Measurements from ENCODE around the gene MRLN.
"Not testable (repeated sequence)": the region's sequence is repeated elsewhere in the genome, so short reads cannot be mapped to it uniquely, and the experiment has no call there.

The MRLN gene

DNA sequence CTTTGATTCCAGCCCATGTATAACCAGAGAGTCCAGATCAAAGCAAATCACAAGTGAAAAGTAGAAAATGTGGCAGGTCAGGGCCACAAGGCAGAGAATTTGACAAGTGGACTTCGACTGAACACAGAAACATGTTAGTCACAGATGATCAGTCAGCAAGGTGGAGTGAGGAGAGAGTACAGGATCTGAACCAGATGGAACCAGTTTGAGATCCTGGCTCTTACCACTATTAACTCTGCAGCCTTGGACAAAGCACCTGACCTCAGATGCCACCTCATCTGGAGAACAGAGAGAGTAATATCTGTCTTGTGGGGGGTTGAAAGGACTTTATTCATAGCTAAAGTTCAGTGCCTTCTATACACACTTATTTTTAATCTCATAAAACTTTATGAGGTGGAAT is 4.4 kb downstream of the MRLN start:
- H3K4me3 ChIP-seq (ENCODE audit: low read depth in 1 of 2, low read length in 2 of 2), result no peak overlapping the region
- no peak overlapping the region for H3K9ac ChIP-seq (ENCODE audit: low read depth in 1 of 2, low read length in 2 of 2)
- no peaks in the 10 kb centered on the region for H3K27me3 ChIP-seq (ENCODE audit: control insufficient read depth in 1 of 2, insufficient read depth in 2 of 2, low read length in 2 of 2)
- H3K36me3 ChIP-seq (ENCODE audit: control insufficient read depth in 1 of 2, insufficient read depth in 2 of 2, low read length in 2 of 2), result no peaks in the 10 kb centered on the region
- no peaks in the 10 kb centered on the region for H3K4me1 ChIP-seq (ENCODE audit: control insufficient read depth in 1 of 2, insufficient read depth in 2 of 2, low read length in 2 of 2)
- no peak overlapping the region for H3K27ac ChIP-seq (ENCODE audit: low read depth, low read length)
- H3K9me3 ChIP-seq (ENCODE audit: control insufficient read depth in 1 of 2, low read length in 2 of 2), result no peaks in the 10 kb centered on the region

DNA sequence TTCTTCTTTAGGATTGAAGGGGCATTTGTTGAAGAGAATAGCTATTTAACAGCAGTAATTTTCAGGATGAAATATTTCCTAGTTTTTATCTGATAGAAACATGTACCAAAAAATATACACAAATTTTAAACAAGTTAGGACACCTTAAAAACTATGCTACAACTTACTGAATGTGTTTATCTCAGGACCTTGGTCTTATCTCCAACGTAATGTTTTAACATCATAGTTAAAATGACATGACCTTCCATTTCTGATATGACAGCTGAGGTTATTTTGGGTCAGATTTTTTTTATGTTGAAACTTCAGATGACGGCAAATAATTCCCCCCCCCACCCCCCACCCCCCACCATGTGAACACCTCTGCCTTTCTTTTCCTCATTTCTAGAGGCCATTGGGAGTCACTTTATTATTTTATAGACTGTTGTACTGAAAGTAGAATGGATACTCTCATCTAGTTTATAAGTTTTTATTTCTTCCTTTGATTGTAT is 8.0 kb downstream of the MRLN start:
- H3K27me3 ChIP-seq (ENCODE audit: control insufficient read depth in 1 of 2, insufficient read depth in 2 of 2, low read length in 2 of 2), result no peaks in the 10 kb centered on the region
- H3K27ac ChIP-seq (ENCODE audit: low read depth, low read length), result no peak overlapping the region
- H3K4me1 ChIP-seq (ENCODE audit: control insufficient read depth in 1 of 2, insufficient read depth in 2 of 2, low read length in 2 of 2), result no peaks in the 10 kb centered on the region
- no peaks in the 10 kb centered on the region for H3K36me3 ChIP-seq (ENCODE audit: control insufficient read depth in 1 of 2, insufficient read depth in 2 of 2, low read length in 2 of 2)
- no peak overlapping the region for H3K4me3 ChIP-seq (ENCODE audit: low read depth in 1 of 2, low read length in 2 of 2)
- no peak overlapping the region for H3K9ac ChIP-seq (ENCODE audit: low read depth in 1 of 2, low read length in 2 of 2)
- no peaks in the 10 kb centered on the region for H3K9me3 ChIP-seq (ENCODE audit: control insufficient read depth in 1 of 2, low read length in 2 of 2)

DNA sequence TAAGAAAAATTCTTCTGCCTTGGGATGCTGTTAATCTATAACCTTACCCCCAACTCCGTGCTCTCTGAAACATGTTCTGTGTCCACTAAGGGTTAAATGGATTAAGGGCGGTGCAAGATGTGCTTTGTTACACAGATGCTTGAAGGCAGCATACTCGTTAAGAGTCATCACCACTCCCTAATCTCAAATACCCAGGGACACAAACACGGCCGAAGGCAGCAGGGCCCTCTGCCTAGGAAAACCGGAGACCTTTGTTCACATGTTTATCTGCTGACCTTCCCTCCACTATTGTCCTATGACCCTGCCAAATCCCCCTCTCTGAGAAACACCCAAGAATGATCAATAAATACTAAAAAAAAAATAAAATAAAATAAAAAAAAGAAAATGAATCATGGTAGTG is 8.5 kb downstream of the MRLN start:
- not testable (repeated sequence) for H3K9me3 ChIP-seq (ENCODE audit: control insufficient read depth in 1 of 2, low read length in 2 of 2); H3K27ac ChIP-seq (ENCODE audit: low read depth, low read length)

DNA sequence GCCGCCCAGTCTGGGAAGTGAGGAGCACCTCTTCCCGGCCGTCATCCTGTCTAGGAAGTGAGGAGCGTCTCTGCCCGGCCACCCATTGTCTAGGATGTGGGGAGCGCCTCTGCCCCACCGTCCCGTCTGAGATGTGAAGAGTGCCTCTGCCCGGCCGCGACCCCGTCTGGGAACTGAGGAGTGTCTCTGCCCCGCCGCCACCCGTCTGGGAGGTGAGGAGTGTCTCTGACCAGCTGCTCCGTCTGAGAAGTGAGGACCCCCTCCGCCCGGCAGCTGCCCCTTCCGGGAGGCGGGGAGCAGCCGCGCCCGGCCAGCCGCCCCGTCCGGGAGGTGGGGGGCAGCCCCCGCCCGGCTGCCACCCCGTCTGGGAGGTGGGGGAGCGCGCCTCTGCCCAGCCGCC is 9.1 kb downstream of the MRLN start:
- H3K9ac ChIP-seq (ENCODE audit: low read depth in 1 of 2, low read length in 2 of 2); H3K27me3 ChIP-seq (ENCODE audit: control insufficient read depth in 1 of 2, insufficient read depth in 2 of 2, low read length in 2 of 2); H3K36me3 ChIP-seq (ENCODE audit: control insufficient read depth in 1 of 2, insufficient read depth in 2 of 2, low read length in 2 of 2); H3K4me1 ChIP-seq (ENCODE audit: control insufficient read depth in 1 of 2, insufficient read depth in 2 of 2, low read length in 2 of 2); H3K27ac ChIP-seq (ENCODE audit: low read depth, low read length); H3K4me3 ChIP-seq (ENCODE audit: low read depth in 1 of 2, low read length in 2 of 2); H3K9me3 ChIP-seq (ENCODE audit: control insufficient read depth in 1 of 2, low read length in 2 of 2): not testable (repeated sequence)

More for the DNA sequence above, 8.5 kb downstream of the MRLN start:
- H3K9ac ChIP-seq (ENCODE audit: low read depth in 1 of 2, low read length in 2 of 2); H3K27me3 ChIP-seq (ENCODE audit: control insufficient read depth in 1 of 2, insufficient read depth in 2 of 2, low read length in 2 of 2); H3K36me3 ChIP-seq (ENCODE audit: control insufficient read depth in 1 of 2, insufficient read depth in 2 of 2, low read length in 2 of 2); H3K4me1 ChIP-seq (ENCODE audit: control insufficient read depth in 1 of 2, insufficient read depth in 2 of 2, low read length in 2 of 2); H3K4me3 ChIP-seq (ENCODE audit: low read depth in 1 of 2, low read length in 2 of 2): not testable (repeated sequence)

DNA sequence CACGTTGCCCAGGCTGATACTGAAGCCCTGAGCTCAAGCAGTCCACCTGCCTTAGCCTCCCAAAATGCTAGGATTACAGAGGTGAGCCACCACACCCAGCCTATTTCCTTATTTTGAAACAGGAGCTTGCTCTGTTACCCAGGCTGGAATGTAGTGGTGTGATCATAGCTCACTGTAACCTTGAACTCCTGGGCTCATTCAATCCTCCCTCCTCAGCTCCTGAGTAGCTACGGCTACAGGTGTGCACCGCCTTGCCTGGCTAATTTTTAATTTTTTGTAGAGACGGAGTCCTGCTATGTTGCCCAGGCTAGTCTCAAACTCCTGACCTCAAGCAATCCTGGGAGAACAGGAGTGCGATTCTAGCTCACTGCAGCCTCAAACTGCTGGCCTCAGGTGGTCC is 11.7 kb downstream of the MRLN start:
- Histone ChIP-seq H3K36me3 (ENCODE audit: control insufficient read depth in 1 of 2, insufficient read depth in 2 of 2, low read length in 2 of 2) (no peaks in the 10 kb centered on the region), H3K27me3 (ENCODE audit: control insufficient read depth in 1 of 2, insufficient read depth in 2 of 2, low read length in 2 of 2) (no peaks in the 10 kb centered on the region), H3K4me1 (ENCODE audit: control insufficient read depth in 1 of 2, insufficient read depth in 2 of 2, low read length in 2 of 2) (no peaks in the 10 kb centered on the region), H3K4me3 (ENCODE audit: low read depth in 1 of 2, low read length in 2 of 2) (no peak overlapping the region), H3K27ac (ENCODE audit: low read depth, low read length) (no peak overlapping the region), H3K9ac (ENCODE audit: low read depth in 1 of 2, low read length in 2 of 2) (no peak overlapping the region), H3K9me3 (ENCODE audit: control insufficient read depth in 1 of 2, low read length in 2 of 2) (no peaks in the 10 kb centered on the region)

DNA sequence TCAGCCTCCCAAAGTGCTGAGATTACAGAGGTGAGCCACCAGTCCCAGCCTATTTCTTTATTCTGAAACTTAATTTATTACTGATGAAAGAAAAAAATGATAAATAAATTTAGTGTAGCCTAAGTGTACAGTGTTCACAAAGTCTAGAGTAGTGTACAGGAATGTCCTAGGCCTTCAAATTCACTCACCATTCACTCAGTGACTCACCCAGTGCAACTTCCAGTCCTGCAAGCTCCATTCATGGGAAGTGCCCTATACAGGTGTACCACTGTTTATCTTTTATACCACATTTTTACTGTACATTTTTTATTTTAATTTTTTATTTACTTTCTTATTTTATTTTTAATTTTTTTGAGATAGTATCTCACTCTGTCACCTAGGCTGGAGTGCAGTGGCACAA is 12.2 kb downstream of the MRLN start:
- H3K4me3 ChIP-seq (ENCODE audit: low read depth in 1 of 2, low read length in 2 of 2), result no peak overlapping the region
- no peaks in the 10 kb centered on the region for H3K4me1 ChIP-seq (ENCODE audit: control insufficient read depth in 1 of 2, insufficient read depth in 2 of 2, low read length in 2 of 2)
- H3K9ac ChIP-seq (ENCODE audit: low read depth in 1 of 2, low read length in 2 of 2), result no peak overlapping the region
- H3K27ac ChIP-seq (ENCODE audit: low read depth, low read length), result no peak overlapping the region
- no peaks in the 10 kb centered on the region for H3K9me3 ChIP-seq (ENCODE audit: control insufficient read depth in 1 of 2, low read length in 2 of 2)
- no peaks in the 10 kb centered on the region for H3K36me3 ChIP-seq (ENCODE audit: control insufficient read depth in 1 of 2, insufficient read depth in 2 of 2, low read length in 2 of 2)
- no peaks in the 10 kb centered on the region for H3K27me3 ChIP-seq (ENCODE audit: control insufficient read depth in 1 of 2, insufficient read depth in 2 of 2, low read length in 2 of 2)

DNA sequence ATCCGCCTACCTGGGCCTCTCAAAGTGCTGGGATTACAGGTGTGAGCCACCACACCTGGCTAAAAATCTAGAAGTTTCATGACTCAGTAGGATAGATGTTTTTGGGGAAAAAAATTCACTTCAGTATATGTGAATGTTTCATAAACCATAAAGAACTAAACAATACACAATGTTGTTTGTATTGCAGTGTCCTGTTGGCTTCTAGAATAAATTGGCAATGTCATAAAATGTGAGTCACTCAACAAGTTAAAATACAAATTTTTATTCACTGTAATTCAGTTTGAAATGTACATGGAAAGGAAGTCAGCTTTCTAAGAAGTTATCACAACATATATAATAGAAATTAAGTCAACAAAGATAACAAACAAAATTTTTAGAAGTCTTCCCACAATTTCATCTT is 16.5 kb downstream of the MRLN start:
- H3K9ac ChIP-seq (ENCODE audit: low read depth in 1 of 2, low read length in 2 of 2), result no peak overlapping the region
- H3K36me3 ChIP-seq (ENCODE audit: control insufficient read depth in 1 of 2, insufficient read depth in 2 of 2, low read length in 2 of 2), result no peaks in the 10 kb centered on the region
- no peaks in the 10 kb centered on the region for H3K27me3 ChIP-seq (ENCODE audit: control insufficient read depth in 1 of 2, insufficient read depth in 2 of 2, low read length in 2 of 2)
- H3K9me3 ChIP-seq (ENCODE audit: control insufficient read depth in 1 of 2, low read length in 2 of 2), result no peaks in the 10 kb centered on the region
- no peak overlapping the region for H3K4me3 ChIP-seq (ENCODE audit: low read depth in 1 of 2, low read length in 2 of 2)
- no peaks in the 10 kb centered on the region for H3K4me1 ChIP-seq (ENCODE audit: control insufficient read depth in 1 of 2, insufficient read depth in 2 of 2, low read length in 2 of 2)
- no peak overlapping the region for H3K27ac ChIP-seq (ENCODE audit: low read depth, low read length)

DNA sequence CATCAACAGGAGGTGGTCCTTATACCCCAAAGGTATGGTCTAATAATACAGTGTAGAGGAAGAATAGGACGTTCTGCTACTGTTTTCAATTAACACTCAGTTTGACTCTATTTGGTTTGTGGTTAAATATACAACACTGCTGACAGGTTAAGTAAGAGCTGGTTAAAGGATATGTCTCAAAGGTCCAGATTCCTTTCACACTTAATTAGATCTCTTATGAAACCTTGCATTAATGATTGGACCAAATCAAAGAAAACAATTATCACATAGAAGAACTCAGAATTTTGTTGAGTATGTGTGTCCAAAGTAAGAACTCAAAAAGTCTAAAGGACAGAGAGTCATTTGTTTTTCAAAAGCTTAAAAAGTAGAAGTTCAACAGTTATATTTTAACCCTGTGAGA is 18.0 kb downstream of the MRLN start:
- Histone ChIP-seq H3K4me3 (ENCODE audit: low read depth in 1 of 2, low read length in 2 of 2) (no peak overlapping the region), H3K27ac (ENCODE audit: low read depth, low read length) (no peak overlapping the region), H3K4me1 (ENCODE audit: control insufficient read depth in 1 of 2, insufficient read depth in 2 of 2, low read length in 2 of 2) (no peaks in the 10 kb centered on the region), H3K9ac (ENCODE audit: low read depth in 1 of 2, low read length in 2 of 2) (no peak overlapping the region), H3K9me3 (ENCODE audit: control insufficient read depth in 1 of 2, low read length in 2 of 2) (no peaks in the 10 kb centered on the region), H3K27me3 (ENCODE audit: control insufficient read depth in 1 of 2, insufficient read depth in 2 of 2, low read length in 2 of 2) (no peaks in the 10 kb centered on the region), H3K36me3 (ENCODE audit: control insufficient read depth in 1 of 2, insufficient read depth in 2 of 2, low read length in 2 of 2) (no peaks in the 10 kb centered on the region)

DNA sequence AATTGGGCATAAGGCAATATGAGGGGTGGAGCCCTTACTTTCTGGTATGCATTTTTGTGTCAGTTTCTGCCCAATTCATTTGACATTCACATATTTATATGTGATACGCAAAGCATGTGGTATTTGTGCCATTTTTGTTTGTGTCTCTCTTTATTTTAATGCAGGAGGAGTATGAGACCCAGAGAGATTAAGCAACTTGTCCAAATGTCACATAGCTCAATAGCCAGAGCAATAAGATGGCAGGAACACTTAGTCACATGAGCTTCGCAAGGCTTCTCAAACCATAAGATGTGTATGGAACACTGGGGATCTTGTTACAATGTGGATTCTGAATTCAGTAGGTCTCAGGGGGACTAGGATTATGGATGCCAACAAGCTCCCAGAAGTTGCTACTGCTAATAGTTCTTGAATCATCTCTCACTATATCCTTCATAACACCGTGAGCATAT is 19.2 kb downstream of the MRLN start:
- Histone ChIP-seq H3K27me3 (ENCODE audit: control insufficient read depth in 1 of 2, insufficient read depth in 2 of 2, low read length in 2 of 2) (no peaks in the 10 kb centered on the region), H3K9ac (ENCODE audit: low read depth in 1 of 2, low read length in 2 of 2) (no peak overlapping the region), H3K4me1 (ENCODE audit: control insufficient read depth in 1 of 2, insufficient read depth in 2 of 2, low read length in 2 of 2) (no peaks in the 10 kb centered on the region), H3K9me3 (ENCODE audit: control insufficient read depth in 1 of 2, low read length in 2 of 2) (no peaks in the 10 kb centered on the region), H3K27ac (ENCODE audit: low read depth, low read length) (no peak overlapping the region), H3K36me3 (ENCODE audit: control insufficient read depth in 1 of 2, insufficient read depth in 2 of 2, low read length in 2 of 2) (no peaks in the 10 kb centered on the region), H3K4me3 (ENCODE audit: low read depth in 1 of 2, low read length in 2 of 2) (no peak overlapping the region)

DNA sequence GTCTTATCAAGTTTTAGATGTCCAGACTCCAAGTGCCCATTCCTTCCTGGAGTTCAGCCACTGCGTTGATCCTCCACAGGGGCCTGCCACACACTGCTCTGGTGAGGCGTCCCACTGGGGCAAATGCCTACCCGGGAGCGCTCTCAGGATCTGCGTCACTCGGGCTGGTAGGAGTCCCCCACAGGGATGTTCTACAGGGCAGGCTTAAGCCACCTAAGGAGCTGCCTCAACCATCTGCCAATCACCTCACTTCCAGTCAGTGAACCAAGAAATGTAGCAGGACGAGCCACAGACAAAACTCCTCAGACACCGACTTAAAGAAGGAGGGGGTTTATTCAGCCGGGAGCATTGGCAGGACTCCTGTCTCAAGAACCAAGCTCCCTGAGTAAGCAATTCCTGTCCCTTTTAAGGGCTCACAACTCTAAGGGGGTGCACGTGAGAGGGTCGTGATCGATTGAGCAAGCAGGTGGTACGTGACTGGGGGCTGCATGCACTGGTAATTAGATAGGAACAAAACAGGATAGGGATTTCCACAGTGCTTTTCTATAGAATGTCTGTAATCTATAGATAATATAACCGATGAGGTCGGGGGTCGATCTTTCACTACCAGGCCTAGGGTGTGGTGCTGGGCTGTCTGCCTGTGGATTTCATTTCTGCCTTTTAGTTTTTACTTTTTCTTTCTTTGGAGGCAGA is 19.8 kb downstream of the MRLN start:
- not testable (repeated sequence) for H3K4me3 ChIP-seq (ENCODE audit: low read depth in 1 of 2, low read length in 2 of 2); H3K36me3 ChIP-seq (ENCODE audit: control insufficient read depth in 1 of 2, insufficient read depth in 2 of 2, low read length in 2 of 2); H3K4me1 ChIP-seq (ENCODE audit: control insufficient read depth in 1 of 2, insufficient read depth in 2 of 2, low read length in 2 of 2); H3K9ac ChIP-seq (ENCODE audit: low read depth in 1 of 2, low read length in 2 of 2); H3K27me3 ChIP-seq (ENCODE audit: control insufficient read depth in 1 of 2, insufficient read depth in 2 of 2, low read length in 2 of 2); H3K27ac ChIP-seq (ENCODE audit: low read depth, low read length); H3K9me3 ChIP-seq (ENCODE audit: control insufficient read depth in 1 of 2, low read length in 2 of 2)

DNA sequence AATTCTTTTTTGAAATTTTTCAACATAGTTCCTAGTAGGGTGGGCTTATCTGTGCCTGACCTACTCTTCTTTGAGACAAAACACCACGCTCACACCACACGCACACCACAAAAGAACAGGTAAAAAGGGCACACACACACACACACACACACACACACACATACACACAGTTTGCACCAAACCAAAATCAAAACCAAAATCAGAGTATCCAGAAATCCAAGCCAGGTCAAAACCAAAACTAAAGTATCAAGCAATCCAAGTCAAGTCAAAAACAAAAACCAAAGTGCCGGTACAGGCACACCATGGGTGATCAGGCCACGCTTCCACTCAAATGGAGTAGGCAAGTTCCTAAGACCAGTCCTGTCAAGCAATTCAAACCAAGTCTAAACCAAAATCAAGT is 20.4 kb downstream of the MRLN start:
- H3K4me3 ChIP-seq (ENCODE audit: low read depth in 1 of 2, low read length in 2 of 2); H3K9ac ChIP-seq (ENCODE audit: low read depth in 1 of 2, low read length in 2 of 2); H3K27me3 ChIP-seq (ENCODE audit: control insufficient read depth in 1 of 2, insufficient read depth in 2 of 2, low read length in 2 of 2); H3K4me1 ChIP-seq (ENCODE audit: control insufficient read depth in 1 of 2, insufficient read depth in 2 of 2, low read length in 2 of 2); H3K36me3 ChIP-seq (ENCODE audit: control insufficient read depth in 1 of 2, insufficient read depth in 2 of 2, low read length in 2 of 2); H3K27ac ChIP-seq (ENCODE audit: low read depth, low read length); H3K9me3 ChIP-seq (ENCODE audit: control insufficient read depth in 1 of 2, low read length in 2 of 2): not testable (repeated sequence)

Data from duodenal mucosa (tissue), 2 donors.